Body of pancreas (tissue), 4 donors: ENCODE results near the gene COLGALT1.

ENCODE experiments used
- CTCF ChIP-seq, 7 experiments: fragments of 450-650 bp in 4 of 7; fragments of 200-600 bp in 3 of 7; sonication (generic) in 3 of 7; IDR thresholded peaks; one replicate each; pipeline ENCODE4 v1.5.1; 2016 to 2019; ENCODE audit warnings: antibody characterized with exemption in 7 of 7
- POLR2A ChIP-seq, 3 donors: fragments of 450-650 bp; IDR thresholded peaks; one replicate each; pipeline ENCODE4 v1.6.1; 2016; ENCODE audit warnings: antibody characterized with exemption in 3 of 3, mild to moderate bottlenecking in 2 of 3

- no peak for TF ChIP-seq CTCF (IDR thresholded peaks at IDR 0.05)
- TF ChIP-seq POLR2A (IDR thresholded peaks at IDR 0.05), result no peak
Observed at GRCh38 chr19:17525141-17525540, 30.3 kb upstream of the COLGALT1 start.
